T-helper 2 cell treated with Interferon-gamma antibody and Interleukin-4, amounts not matched to agents 5 μg/mL and 100 μg/mL, for 36 hours (primary cell): ENCODE results near the gene SLC30A2.

Source experiments
- DNase-seq: peaks from one replicate; pipeline ENCODE4 v3.0.0; 2021; ENCODE audit warnings: low spot score
- H3K27ac Mint-ChIP-seq: one replicate; pipeline ENCODE4 v1.8.0; 2021; ENCODE audit warnings: mild to moderate bottlenecking, mixed read lengths
- H3K27me3 Mint-ChIP-seq: one replicate; pipeline ENCODE4 v1.8.0; 2021; ENCODE audit warnings: low read depth, mixed read lengths
- H3K36me3 Mint-ChIP-seq: one replicate; pipeline ENCODE4 v1.8.0; 2021; ENCODE audit warnings: low read depth, mixed read lengths
- H3K4me1 Mint-ChIP-seq: one replicate; pipeline ENCODE4 v1.8.0; 2021; ENCODE audit warnings: low read depth, mixed read lengths
- H3K4me3 Mint-ChIP-seq: one replicate; pipeline ENCODE4 v1.8.0; 2022; ENCODE audit warnings: mild to moderate bottlenecking, moderate library complexity, mixed read lengths
- H3K9me3 Mint-ChIP-seq: one replicate; pipeline ENCODE4 v1.8.0; 2021; ENCODE audit warnings: mixed read lengths

The SLC30A2 gene

DNA sequence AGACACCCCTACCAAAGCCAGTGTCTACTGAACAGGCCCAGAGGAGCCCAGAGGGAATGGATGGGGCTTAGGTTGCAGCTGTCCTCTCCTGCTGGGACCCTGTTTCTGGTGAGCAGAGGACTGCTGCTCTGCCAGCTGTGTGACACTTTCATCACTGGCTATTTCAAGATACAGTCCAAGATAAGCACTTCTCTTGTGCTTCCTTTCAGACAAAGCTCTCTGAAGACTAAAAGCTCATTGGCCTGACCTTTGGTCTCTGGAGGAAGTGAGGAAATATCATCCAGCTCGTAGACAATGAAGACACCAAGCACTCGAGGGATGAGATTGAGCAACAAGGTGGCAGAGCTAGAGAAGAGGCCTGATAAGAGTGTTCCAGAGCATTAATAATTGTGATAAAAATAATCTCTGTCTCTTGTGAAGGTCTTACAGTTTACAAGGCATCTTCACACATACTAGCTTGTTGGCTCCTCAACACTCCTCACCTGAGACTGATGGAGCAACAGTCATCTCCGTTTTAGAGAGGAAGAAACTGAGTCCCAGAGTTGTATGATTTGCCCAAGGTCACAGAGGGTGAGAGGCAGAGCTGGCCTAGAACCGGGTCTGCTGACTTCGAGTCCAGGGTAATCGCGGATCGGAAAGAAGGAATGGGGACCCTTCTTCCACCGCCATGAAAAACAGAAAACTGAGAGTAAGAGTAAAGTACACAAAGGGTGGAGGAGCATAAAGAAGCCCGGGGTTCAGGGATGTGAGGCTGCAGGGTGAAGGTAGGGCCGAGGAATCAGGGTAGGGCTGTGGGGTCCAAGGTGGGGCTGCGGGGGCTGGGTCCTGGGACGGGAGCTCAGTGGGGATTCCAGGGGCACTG is 48.7 kb downstream of the SLC30A2 start:
- H3K36me3 Mint-ChIP-seq = peaks cover 3% of the 10 kb centered on the region
- H3K4me3 Mint-ChIP-seq = peak overlapping the region; percentile 98
- H3K27ac Mint-ChIP-seq = peak overlapping the region; percentile 92
- no peaks in the 10 kb centered on the region for H3K9me3 Mint-ChIP-seq
- DNase-seq = peak; percentile 10
- H3K27me3 Mint-ChIP-seq = no peaks in the 10 kb centered on the region
- peaks cover 38% of the 10 kb centered on the region for H3K4me1 Mint-ChIP-seq

DNA sequence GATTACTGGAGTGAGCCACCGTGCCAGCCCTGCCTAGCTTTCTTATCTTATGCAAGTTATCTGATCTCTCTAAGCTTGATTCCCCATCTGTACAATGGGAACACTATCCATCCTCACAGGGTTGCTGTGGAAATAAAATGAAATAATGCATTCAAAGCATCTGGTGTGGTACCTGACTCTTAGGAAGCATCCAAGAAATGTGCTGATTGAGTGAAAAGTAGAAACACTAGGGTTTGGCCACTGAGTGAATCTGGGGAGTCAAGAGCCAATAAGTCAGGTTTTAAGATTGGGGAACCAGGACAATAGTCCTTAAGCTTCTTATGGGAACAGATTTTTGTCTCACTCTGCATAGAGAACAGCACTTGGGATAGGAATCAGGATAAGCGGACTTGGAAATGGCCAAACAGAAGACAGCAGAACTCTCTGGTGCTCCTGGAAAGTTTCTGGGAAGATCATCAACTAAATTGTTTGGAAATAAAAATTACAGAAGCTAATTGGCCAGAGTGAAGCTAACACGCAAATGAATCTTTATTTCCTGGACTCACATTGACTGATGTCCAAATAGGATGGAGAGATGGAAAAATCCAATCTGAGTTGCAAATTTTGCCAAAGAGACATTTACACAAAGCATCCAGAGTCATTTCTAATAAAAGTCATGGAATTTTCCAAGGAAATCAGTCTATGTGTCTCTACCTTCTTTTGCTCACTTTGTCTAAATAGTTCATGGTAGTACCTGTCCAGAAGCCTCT is 51.3 kb downstream of the SLC30A2 start:
- no peak overlapping the region for H3K27ac Mint-ChIP-seq
- DNase-seq = no peak
- peaks cover 6% of the 10 kb centered on the region for H3K36me3 Mint-ChIP-seq
- no peaks in the 10 kb centered on the region for H3K9me3 Mint-ChIP-seq
- H3K4me3 Mint-ChIP-seq = no peak overlapping the region
- H3K27me3 Mint-ChIP-seq = no peaks in the 10 kb centered on the region
- peaks cover 53% of the 10 kb centered on the region for H3K4me1 Mint-ChIP-seq

DNA sequence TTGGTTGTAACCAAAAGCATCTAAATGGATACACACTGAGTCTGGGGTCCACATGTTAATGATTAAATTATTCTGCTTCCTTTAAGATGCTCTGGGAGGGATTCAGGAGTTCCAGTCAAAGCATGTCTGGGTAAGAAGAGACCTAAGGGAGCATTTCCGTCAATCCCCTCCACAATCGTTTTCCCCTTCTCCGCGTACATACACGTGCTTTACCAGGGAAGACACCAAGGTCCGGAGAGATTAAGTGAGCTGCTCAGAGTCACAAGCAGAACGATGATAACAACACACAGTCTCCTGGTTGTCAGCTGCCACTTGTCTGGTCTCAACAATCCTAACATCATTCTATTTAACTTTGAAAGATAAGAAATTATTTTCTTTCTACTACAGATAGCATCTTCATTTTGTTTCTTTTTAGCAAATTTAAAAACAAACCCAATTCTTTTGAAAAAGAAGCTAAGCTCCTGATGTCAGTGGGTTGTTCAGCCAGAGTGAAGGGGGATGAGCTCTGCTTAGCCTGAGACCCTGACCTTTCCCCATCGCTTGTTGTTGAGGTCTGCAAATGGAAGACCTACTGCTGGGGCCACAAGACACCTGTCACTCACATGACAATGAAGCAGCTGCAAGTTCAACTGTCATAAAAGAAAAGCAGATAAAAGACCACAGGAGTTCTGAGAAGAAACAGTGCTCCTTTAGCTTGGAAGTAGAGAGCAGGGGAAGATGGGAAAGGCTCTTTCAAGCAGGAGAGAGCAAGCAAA is 52.5 kb downstream of the SLC30A2 start:
- Mint-ChIP-seq H3K9me3 (no peaks in the 10 kb centered on the region), H3K36me3 (peaks cover 6% of the 10 kb centered on the region), H3K4me1 (peaks cover 52% of the 10 kb centered on the region), H3K27me3 (no peaks in the 10 kb centered on the region), H3K27ac (peak overlapping the region; percentile 63), H3K4me3 (no peak overlapping the region)
- DNase-seq = no peak

DNA sequence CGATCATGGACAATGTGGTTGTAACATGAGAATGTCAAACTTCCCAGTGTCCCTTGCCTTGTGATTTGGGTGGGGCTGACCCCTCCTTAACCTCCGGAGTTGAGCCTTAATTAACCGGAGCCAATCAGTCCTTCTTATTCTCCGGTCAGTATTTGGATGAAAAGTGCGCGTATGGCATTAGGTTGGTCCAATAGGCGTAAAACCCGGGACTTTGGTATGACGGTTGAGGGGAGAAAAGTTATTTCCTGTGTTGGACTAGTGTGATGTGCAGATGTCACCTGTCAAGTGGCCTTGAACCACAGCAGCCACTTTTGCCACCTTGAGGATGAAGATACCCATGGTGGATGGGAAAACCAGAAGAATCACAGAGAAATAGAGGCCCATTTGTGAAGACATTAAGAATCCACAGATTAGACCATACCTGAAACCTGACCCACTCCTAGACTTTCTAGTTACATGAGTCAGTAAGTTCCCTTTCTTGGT is 53.2 kb downstream of the SLC30A2 start:
- H3K4me1 Mint-ChIP-seq = peaks cover 51% of the 10 kb centered on the region
- H3K9me3 Mint-ChIP-seq = no peaks in the 10 kb centered on the region
- DNase-seq = no peak
- H3K4me3 Mint-ChIP-seq = no peak overlapping the region
- H3K27ac Mint-ChIP-seq = no peak overlapping the region
- no peaks in the 10 kb centered on the region for H3K27me3 Mint-ChIP-seq
- H3K36me3 Mint-ChIP-seq = peaks cover 6% of the 10 kb centered on the region

DNA sequence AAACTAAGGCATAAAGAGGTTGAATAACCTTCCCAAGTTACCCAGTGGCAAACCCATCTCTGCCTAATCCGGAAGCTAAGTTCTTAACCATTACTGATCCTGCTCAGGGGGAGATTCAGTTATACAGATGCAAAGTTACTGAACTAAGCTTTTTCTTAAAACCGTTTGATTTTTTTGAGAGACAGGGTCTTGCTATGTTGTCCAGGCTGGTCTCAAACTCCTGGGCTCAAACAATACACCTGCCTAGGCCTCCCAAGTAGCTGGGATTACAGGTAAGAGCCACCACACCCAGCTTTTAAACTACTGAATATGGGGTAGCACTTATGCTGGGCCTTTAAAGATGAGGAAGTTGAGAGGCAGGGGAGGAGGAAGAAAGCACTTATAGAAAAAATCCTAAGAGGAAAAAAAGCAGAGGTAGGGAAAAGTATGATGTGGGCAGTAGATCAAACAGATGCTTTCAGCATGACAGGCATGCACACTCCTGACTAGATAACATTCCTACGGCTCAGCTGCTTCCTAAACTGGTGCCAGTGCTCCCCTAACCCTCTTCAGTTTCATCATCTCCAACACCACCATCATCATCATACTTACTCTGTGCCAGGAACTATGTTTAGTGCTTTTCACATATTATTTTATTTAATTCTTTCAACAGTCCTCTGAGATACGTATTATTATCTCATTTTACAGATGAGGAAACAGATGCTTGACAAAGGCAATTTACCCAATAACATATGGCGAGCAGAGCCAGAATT is 53.8 kb downstream of the SLC30A2 start:
- no peak overlapping the region for H3K27ac Mint-ChIP-seq
- peak overlapping the region; percentile 12 for H3K4me3 Mint-ChIP-seq
- no peak for DNase-seq
- peaks cover 49% of the 10 kb centered on the region for H3K4me1 Mint-ChIP-seq
- no peaks in the 10 kb centered on the region for H3K9me3 Mint-ChIP-seq
- H3K36me3 Mint-ChIP-seq = peaks cover 10% of the 10 kb centered on the region
- H3K27me3 Mint-ChIP-seq = no peaks in the 10 kb centered on the region

DNA sequence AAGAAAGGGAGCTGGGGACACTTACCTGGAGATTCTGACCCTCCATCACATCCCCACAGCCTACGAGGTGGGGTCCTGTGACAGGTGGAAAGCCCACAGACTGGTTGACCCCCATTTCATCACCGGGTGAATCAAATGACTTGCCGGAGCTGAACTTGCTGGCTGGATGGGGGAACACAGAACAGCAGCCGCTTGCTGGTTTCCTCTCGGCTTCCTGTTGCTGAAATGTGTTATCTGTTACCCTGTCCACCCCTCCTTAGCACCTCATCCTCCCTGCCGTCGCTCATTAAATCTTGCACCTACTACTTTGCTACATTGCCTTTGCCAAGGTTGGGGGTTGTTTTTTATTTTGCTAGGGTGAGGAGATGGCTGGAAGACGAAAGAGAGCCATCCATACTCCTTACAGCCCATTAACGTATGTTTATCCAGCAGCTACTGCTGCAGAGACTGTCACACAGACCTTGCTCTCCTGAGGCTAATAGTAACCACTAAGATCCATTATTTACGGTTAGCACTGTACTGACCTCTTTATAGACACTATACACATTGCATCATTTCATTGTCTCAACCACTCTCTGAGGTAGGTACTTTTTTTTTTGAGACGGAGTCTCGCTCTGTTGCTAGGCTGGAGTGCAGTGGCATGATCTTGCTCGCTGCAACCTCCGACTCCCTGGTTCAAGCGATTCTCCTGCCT is 55.1 kb downstream of the SLC30A2 start:
- Mint-ChIP-seq H3K27me3 (no peaks in the 10 kb centered on the region), H3K9me3 (no peaks in the 10 kb centered on the region), H3K27ac (peak overlapping the region; percentile 83), H3K4me1 (peaks cover 48% of the 10 kb centered on the region), H3K4me3 (peak overlapping the region; percentile 79), H3K36me3 (peaks cover 13% of the 10 kb centered on the region)
- peak; percentile 32 for DNase-seq

DNA sequence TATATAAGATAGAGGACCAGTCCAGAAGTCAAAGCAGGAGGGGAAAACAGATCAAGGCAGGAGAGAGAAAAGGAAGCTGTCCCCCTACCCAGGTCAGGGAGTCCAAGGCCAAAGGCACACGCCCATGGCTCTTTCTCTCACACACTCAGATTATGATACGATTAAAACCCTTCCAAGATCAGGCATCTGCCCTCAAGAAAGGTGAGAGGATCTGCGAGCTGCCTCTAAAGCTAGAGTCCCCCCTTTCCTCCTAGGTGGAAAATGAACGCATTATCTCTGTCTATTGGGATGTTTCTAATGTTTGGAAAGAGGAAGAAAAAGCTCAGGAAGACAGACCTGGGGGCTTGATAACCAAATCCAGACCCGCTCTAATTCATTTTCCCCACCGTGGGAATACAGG is 55.7 kb downstream of the SLC30A2 start:
- DNase-seq = no peak
- Mint-ChIP-seq H3K4me3 (peak overlapping the region; percentile 79), H3K27me3 (no peaks in the 10 kb centered on the region), H3K27ac (peak overlapping the region; percentile 83), H3K4me1 (peaks cover 54% of the 10 kb centered on the region), H3K36me3 (peaks cover 19% of the 10 kb centered on the region), H3K9me3 (no peaks in the 10 kb centered on the region)

DNA sequence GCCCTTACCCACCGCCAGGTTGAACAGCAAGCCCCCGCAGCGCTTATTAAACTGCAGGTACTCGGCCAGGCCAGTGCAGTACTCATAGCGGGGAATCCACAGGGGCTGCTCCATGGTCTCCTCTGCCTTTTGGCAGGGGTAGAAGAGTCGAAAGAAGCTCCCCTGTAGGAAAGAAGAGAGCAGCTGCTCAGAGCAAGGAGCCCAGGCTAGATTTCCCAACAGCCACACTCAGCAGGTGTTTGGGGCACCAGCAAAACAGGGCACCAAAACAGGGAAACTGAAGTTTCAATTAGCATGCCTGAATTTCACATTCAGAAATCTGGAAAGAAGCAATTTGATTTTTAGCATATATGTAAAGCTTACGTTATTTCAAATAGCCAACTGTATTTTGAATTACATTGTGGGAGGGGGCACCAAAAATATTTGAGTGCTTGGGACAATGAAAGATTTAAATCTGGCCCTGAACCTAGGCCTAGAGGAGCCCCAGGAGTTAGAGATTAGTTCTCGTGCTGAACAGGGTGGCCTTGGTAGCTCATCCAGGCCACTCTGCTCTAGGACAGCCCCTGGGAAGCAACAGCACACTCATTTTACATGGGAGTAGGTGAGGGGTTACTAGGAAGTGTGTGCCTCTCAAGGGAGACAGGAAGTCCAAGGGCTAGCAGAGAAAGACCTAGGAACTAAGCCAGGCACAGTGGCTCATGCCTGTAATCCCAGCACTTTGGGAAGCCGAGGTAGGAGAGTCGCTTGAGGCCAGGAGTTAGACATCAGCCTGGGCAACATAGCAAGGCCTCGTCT is 56.3 kb downstream of the SLC30A2 start:
- no peaks in the 10 kb centered on the region for H3K9me3 Mint-ChIP-seq
- peaks cover 19% of the 10 kb centered on the region for H3K36me3 Mint-ChIP-seq
- DNase-seq = no peak
- H3K27ac Mint-ChIP-seq = peak overlapping the region; percentile 89
- peak overlapping the region; percentile 79 for H3K4me3 Mint-ChIP-seq
- H3K27me3 Mint-ChIP-seq = no peaks in the 10 kb centered on the region
- peaks cover 54% of the 10 kb centered on the region for H3K4me1 Mint-ChIP-seq

DNA sequence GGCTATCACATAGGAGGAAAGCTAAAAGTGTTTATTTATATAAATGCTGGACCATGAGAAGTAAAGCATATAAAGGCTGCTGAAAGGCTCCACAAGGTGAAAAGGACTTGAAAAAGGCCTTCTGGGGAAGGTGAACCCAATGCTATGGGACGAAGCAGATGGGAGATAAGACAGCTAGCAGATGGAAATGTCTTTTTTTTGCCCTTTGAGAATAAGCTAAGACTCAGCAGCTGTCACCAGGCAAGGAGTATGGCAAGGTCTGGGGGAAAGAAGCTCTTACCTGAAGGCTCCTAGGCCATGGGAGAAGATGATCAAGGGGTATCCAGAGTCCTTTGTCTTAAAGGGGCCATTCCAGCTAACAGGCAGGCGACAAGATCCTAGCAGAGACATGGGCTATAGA is 58.0 kb downstream of the SLC30A2 start:
- Mint-ChIP-seq H3K4me3 (no peak overlapping the region), H3K27ac (peak overlapping the region; percentile 34), H3K4me1 (peaks cover 43% of the 10 kb centered on the region), H3K36me3 (peaks cover 30% of the 10 kb centered on the region), H3K27me3 (no peaks in the 10 kb centered on the region), H3K9me3 (no peaks in the 10 kb centered on the region)
- no peak for DNase-seq
